ENCODE data around the gene PACSIN1. TPM values are rescaled to one million over a fixed set of nuclear protein-coding genes. Genes with fewer than 3 reads are reported as not detected.

The PACSIN1 gene
- total and polyA plus RNA-seq, 10 of the 15 experiments (the other 5 are each of a cell fraction or from before 2014, with no cell fraction given) = 0.50 to 9.4 (median 2.8) TPM

GRCh38 chr6:34463849-34464248, 2.0 kb upstream of the PACSIN1 start:
- Histone ChIP-seq H3K36me3 (ENCODE audit: control insufficient read depth in 2 of 2, insufficient read depth in 2 of 2, low read length in 1 of 2) (no peaks in the 10 kb centered on the region), H3K9me3 (replicated peaks; ENCODE audit: control insufficient read depth, insufficient read depth, low read length) (no peaks in the 10 kb centered on the region), H3K27ac (ENCODE audit: control insufficient read depth, insufficient read depth) (no peak overlapping the region), H3K4me3 (no peak overlapping the region), H3K9ac (ENCODE audit: control insufficient read depth, insufficient read depth, low read length) (no peak overlapping the region), H3K4me1 (ENCODE audit: control insufficient read depth, insufficient read depth, low read length) (peaks cover 12% of the 10 kb centered on the region), H4K20me1 (ENCODE audit: control insufficient read depth, insufficient read depth) (no peaks in the 10 kb centered on the region), H3K27me3 (replicated peaks in 1 of 2; ENCODE audit: control insufficient read depth in 2 of 2, insufficient read depth in 2 of 2, low read length in 1 of 2) (peaks cover 0 to 3% of the 10 kb centered on the region in 2 experiments; a peak in 2 of 4 replicates), H3K79me2 (ENCODE audit: control insufficient read depth, insufficient read depth, low read length) (no peaks in the 10 kb centered on the region), H3K4me2 (ENCODE audit: control insufficient read depth, insufficient read depth) (no peak overlapping the region), H2AFZ (ENCODE audit: control insufficient read depth, low read depth, low read length) (no peak overlapping the region)
- no peak for DNase-seq (ENCODE audit: low read depth, low spot score)
- BruUV-seq (replicated peaks) = no TSS peak
- ChIA-PET RAD21 (ENCODE audit: unreplicated experiment) (interaction anchor here (3.5 kb wide), 1 partner anchor 145 kb away, joined by 14 read pairs; no protein-coding TSS in a partner anchor), POLR2A (no interaction called here), SMC1A (ENCODE audit: uncharacterized antibody, unreplicated experiment) (interaction anchor here (1.1 to 5.8 kb wide), 3 partner anchors 146 to 676 kb away, joined by 3 to 124 read pairs (median 3); no protein-coding TSS in a partner anchor), CTCF (interaction anchor here (1.2 to 8.7 kb wide), 2 partner anchors 138 to 146 kb away, joined by 4 to 198 read pairs; no protein-coding TSS in a partner anchor)
- no peak for ATAC-seq
- in situ Hi-C loops (cut with MboI) = no loop called here
- WGBS (ENCODE audit: insufficient coverage, insufficient replicate concordance, low lambda C conversion rate, missing lambda C conversion rate) = 49% methylated on average over 4 of the region's 4 CpGs
- intact Hi-C loops (cut with micrococcal nuclease; ENCODE audit: unreplicated experiment) = loop anchor here (5.0 kb wide), 1 partner anchor 678 kb away; the partner anchor contains the start of gene TCP11
- no peak for FAIRE-seq
- TF ChIP-seq ZNF687 (IDR thresholded peaks at IDR 0.05) (no peak), CREM (IDR thresholded peaks at IDR 0.05; ENCODE audit: low read depth) (no peak), MTA3 (IDR thresholded peaks at IDR 0.05; ENCODE audit: borderline replicate concordance, low read length) (no peak), CTCF (IDR thresholded peaks at IDR 0.05 in 2 of 3, conservative IDR thresholded peaks at IDR 0.05 in 1 of 3; ENCODE audit: control insufficient read depth in 2 of 3, extremely low read depth in 1 of 3, insufficient read depth in 1 of 3, low read depth in 3 of 3, low read length in 3 of 3) (no peak), JUNB (IDR thresholded peaks at IDR 0.05) (no peak), PRDM15 (CRISPR knock-in tag; IDR thresholded peaks at IDR 0.05) (no peak), ZNF274 (IDR thresholded peaks at IDR 0.05; ENCODE audit: insufficient read depth, insufficient read length) (no peak), RB1 (IDR thresholded peaks at IDR 0.05; ENCODE audit: borderline replicate concordance) (no peak), TCF7 (IDR thresholded peaks at IDR 0.05; ENCODE audit: borderline replicate concordance) (no peak), NR2C2 (IDR thresholded peaks at IDR 0.05; ENCODE audit: borderline replicate concordance, control insufficient read depth, insufficient read length, low read depth) (no peak), EP300 (IDR thresholded peaks at IDR 0.05; ENCODE audit: borderline replicate concordance in 1 of 2, control insufficient read depth in 1 of 2, low read depth in 2 of 2, low read length in 2 of 2) (no peak)
- TF ChIP-seq, protein P1, sequence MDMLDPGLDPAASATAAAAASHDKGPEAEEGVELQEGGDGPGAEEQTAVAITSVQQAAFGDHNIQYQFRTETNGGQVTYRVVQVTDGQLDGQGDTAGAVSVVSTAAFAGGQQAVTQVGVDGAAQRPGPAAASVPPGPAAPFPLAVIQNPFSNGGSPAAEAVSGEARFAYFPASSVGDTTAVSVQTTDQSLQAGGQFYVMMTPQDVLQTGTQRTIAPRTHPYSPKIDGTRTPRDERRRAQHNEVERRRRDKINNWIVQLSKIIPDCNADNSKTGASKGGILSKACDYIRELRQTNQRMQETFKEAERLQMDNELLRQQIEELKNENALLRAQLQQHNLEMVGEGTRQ (IDR thresholded peaks at IDR 0.05; ENCODE audit: borderline replicate concordance, low read depth, low read length) = no peak

Data from GM12878 (cell line).